IPS-18c (cell line): Measurements from ENCODE around the gene KCTD19.
A peak's percentile ranks its signal among the peaks of the same experiment; 100 is the strongest.

Experiments used
- H3K4me3 ChIP-seq: 2 replicates; pipeline ENCODE4 v1.7.0; 2013; ENCODE audit warnings: low read depth, mild to moderate bottlenecking, low read length, moderate library complexity; ENCODE audit not compliant: insufficient read depth
- H3K9me3 ChIP-seq: one replicate; pipeline ENCODE4 v1.6.1; 2013; ENCODE audit warnings: mild to moderate bottlenecking, low read length, moderate library complexity; ENCODE audit not compliant: control insufficient read depth, insufficient read depth

Gene KCTD19

DNA sequence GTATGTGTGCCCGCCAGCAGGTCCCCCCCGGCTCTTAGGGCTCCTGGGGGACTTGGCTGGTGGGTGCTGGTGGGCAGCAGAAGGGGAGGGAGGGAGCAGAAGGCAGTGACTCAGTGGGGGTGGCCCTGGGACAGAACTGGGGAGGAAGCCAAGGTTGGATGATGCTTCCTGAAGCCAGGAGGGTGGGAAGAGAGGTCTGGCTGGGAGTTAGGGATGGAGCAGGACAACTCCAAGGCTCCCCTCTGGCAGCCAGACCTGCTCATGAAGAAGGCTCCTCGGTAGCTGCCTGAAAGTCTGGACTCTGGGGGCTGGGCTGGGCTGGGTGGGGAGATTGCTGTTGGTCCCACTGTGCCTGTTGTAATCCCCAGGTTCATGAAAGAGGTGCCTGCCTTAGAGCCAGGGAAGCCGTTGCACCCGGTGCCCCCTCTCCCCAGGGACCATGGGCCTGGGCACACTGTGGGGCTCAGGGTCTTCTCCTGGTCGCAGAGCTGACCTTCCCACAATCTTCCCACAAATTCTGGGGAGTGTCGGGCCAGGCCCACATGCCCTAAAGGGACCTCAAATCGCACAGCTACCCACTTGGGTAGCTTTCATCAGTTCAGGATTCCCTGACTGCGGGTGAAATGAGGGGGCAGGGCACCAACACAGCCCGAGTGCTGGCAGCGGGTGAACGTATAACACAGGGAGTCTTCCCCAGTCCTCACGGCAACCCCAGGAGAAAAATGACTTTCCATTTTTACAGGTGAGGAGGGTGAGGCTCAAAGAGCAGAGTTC, 48.4 kb downstream of the KCTD19 start:
- Histone ChIP-seq H3K4me3 (peak overlapping the region; percentile 65), H3K9me3 (no peaks in the 10 kb centered on the region)

DNA sequence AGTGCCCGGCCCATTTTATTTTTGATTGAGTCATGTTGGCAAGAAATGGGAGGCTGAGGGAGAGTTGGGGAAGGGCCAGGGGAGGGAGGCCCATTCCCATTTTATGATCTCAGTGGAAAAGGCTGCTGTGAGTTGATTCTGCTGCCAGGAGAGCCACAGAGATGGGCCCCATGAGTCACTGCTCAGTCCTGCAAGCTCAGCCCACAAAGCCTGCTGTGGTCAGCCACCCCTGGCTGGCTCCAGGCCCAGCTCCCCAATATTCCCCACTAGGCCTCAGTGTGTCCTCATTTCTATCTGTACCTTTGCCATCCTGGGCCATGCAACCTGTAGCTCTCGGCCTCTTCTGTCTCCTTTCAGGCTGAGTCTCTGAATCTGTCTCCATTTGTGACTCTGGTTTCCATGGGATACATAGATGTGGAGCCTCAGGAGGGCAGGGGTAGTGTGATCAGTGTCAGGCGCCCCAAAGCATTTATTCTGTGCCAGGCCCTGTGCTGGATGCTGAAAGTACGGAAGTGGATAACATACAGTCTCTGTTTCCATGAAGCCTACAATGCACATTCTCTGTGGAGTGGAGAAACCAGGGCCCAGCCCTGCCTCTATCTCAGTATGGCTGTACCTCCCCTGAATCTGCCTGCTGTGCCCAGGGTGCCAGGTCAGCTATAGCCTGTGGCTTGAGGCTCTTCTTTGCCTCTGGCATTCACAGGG, 49.1 kb downstream of the KCTD19 start:
- Histone ChIP-seq H3K4me3 (no peak overlapping the region), H3K9me3 (no peaks in the 10 kb centered on the region)

DNA sequence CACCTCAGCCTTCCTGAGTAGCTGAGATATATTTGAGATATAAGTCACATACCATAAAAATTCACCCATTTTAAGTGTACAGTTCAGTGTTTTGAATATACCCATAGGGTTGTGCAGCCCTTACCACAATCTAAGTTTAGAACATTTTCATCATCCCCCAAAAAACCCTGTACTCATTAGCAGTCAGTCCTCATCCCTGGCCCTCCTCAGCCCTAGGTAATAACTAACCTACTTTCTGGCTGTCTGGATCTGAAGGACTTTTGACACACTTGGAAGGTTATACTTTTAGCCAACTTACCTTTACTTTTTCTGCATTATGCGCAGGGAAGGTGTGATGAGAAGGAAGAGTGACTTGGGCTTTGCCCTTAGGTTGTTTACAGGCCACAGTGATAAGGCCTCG, 51.2 kb downstream of the KCTD19 start:
- no peak overlapping the region for H3K4me3 ChIP-seq
- H3K9me3 ChIP-seq, result no peaks in the 10 kb centered on the region

DNA sequence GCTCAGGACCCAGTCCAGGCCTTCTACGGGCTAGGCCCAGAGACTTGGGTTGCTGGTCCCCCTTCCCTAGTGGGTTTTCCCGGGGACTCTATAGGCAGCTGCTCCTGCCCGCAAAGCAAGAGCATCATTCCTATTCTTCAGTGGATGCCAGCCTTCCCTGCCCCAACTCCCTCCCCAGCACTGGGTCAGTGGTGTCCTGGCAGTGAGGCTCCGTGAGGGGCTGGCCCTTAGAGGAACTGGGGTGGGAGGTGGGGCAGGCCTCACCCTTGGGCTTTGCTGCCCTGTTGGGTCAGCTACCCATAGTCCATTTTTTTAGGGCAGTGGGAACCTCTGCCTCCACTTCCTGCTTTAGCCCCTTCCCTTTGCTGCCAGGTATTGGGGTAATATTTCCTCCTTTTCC, 55.1 kb downstream of the KCTD19 start:
- no peaks in the 10 kb centered on the region for H3K9me3 ChIP-seq
- H3K4me3 ChIP-seq, result no peak overlapping the region

DNA sequence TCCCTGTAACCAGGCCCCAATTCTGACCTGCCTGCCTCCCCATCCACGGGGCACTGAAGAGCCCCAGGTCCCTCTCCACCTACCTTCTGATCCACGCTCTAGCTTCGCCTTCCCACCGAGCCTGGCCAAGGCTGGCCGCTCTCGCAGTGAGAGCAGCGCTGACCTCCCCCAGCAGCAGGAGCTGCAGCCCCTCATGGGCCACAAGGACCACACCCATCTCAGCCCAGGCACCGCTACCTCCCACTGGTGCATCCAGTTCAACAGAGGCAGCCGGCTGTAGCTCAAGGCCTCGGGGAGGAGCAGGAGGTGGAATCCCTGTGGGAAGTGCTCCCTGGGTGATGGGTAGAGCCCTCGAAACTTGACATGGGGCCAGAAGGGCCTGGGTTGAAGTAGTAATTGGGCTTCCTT, 55.6 kb downstream of the KCTD19 start:
- Histone ChIP-seq H3K9me3 (no peaks in the 10 kb centered on the region), H3K4me3 (no peak overlapping the region)

DNA sequence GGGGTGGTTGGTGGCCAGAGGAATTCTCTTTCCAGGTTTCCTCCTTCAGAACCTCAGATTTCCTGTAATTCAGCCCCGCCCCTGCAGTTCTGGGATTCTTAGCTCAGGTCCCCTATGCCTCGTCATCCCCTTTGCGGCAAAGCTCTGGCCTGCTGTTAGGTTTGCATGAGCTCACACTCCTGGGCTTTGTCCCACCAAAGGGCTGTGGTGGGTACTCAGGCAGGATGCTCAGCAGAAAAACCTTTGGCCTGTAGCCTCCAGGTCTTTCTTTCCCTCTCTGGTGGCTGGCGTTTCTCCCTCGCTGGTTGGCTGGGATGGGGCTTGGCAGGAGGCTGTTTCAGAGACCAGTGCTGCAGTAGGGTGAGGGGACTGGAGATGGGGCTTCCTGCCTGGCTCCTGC, 56.8 kb downstream of the KCTD19 start:
- H3K9me3 ChIP-seq, result no peaks in the 10 kb centered on the region
- no peak overlapping the region for H3K4me3 ChIP-seq

DNA sequence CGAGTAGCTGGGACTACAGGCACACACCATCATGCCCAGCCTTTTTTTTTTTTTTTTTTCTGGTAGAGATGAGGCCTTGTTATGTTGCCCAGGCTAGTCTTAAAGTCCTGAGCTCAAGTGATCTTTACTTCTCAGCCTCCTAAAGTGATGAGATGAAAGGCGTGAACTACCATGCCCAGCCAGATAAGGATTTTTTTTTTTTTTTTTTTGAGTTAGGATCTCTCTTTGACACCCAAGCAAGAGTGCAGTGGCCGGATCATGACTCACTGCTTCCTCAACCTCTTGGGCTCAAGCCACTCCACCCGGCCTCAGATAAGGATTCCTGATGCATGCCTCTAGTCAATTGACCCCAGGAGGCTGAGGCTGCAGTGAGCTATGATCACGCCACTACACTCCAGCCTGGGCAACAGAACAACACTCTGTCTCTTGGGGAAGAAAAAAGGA, 58.4 kb downstream of the KCTD19 start:
- no peaks in the 10 kb centered on the region for H3K9me3 ChIP-seq
- H3K4me3 ChIP-seq, result no peak overlapping the region

DNA sequence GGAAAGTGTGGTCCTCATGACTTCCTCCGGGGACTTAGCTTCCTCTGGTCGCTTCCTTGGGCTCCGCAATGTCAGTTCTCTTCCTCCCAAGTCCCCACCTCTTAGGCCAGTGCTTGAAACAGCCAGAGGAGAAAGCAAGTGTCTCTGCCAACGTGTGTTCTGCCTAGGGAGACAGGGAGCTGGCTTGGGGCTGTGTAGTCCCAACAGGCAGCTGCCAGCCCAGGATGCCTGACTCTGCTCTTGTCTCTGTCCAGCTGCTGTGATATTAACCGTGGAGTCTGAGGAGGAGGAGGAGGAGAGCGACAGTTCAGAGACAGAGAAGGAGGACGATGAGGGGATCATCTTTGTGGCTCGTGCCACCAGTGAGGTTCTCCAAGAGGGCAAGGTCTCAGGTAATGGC, 60.7 kb downstream of the KCTD19 start:
- no peaks in the 10 kb centered on the region for H3K9me3 ChIP-seq

DNA sequence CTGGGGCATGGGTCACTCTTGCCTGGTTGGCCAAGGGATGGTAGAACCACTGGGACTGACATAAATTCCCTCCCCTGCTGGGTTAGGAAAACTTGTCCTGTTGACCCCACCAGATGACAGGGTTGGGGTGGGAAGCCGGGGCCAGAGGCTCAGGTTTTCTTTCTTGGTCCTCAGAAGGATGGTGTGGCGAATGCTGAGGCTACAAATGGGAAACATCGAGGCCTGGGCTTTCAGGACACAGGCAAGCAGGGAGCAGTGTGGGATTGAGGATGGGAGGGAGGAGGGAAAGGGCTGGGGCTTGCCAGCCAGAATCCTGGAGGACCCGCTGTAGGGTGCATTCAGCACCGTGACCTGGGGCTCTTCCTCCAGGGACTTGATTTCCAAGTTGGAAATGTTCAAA, 61.7 kb downstream of the KCTD19 start:
- Histone ChIP-seq H3K4me3 (no peak overlapping the region), H3K9me3 (no peaks in the 10 kb centered on the region)

More for the DNA sequence above, 60.7 kb downstream of the KCTD19 start:
- H3K4me3 ChIP-seq, result no peak overlapping the region

DNA sequence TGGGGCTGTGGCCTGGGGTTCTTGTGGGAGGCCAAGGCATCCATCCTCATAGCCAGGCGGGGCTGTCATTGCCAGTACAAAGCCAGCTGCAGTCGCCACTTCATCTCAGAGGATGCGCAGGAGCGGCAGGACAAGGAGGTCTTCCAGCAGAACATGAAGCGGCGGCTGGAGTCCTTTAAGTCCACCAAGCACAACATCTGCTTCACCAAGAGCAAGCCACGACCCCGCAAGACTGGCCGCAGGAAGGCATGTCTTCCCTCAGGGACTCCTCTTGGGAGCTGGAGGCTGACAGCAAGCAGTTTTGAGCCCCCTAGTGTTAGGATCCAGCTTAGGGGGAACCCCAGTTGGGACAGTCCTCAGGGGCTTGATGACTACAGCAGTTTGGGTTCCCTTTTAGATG, 62.3 kb downstream of the KCTD19 start:
- H3K4me3 ChIP-seq, result no peak overlapping the region
- H3K9me3 ChIP-seq, result no peaks in the 10 kb centered on the region

DNA sequence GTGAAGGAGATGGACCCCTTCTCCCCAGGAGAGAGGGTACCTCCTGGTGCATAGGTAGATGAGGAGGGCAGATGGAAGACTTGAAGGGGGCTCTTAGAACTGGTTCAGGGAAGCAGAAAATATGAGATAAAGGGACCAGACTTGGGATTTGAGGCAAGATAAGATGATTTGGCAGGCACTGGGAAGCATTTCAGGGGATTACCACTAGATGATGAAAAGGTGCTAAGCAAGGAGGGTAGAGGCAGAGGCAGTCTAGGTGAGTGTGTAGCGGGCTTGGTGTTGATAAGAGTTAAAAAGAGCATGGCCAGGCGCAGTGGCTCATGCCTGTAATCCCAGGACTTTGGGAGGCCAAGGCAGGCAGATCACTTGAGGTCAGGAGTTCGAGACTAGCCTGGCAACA, 63.3 kb downstream of the KCTD19 start:
- H3K4me3 ChIP-seq, result no peak overlapping the region
- no peaks in the 10 kb centered on the region for H3K9me3 ChIP-seq

DNA sequence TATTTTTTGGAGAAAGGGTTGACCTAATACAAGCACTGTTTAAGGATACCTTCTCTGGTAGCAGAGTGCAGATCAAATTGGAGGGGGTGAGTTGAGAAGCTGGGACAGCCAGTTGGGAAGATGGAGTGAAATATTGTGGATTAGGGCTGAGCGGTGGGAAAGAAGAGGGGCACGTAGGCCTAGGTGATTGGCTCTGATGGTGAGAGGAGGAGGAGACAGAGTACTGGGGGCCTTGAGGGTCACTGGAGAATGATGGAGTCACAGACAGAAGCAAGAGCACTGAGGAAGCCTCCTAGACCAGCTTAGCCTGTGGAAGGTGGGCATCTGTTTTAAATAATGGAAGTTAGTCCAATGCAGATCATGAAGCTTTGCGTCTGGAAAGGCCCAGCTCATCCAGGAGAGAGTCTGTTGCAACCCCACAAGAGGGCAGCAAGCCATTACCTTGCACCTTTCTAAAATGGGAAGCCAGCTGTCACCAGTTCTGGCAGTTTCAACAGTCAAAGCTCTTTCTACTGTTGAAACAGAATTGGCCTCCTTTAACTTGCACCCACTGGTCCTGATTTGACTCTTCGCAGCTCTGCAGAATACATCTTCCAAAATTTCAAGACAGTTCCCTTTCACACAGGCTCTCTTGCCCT, 66.0 kb downstream of the KCTD19 start:
- no peaks in the 10 kb centered on the region for H3K9me3 ChIP-seq
- no peak overlapping the region for H3K4me3 ChIP-seq

DNA sequence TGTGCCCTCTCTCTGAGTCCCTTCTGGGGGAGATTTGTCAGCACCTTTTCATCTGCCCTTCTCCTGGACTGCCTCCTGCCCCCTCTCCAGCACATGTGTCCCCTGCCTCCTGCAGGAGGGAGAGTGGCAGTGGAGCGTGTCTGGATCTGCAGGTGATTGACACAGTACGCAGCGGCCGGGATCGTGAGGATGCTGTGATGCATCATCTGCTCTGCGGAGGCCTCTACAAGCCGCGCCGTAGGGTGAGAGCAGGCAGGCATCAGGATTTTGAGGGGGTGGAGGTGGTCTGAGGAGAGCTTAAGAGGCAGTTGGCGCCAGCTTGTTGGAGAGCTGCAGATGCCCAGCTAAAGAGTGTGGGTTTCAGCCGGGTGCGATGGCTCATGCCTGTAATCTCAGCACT, 66.8 kb downstream of the KCTD19 start:
- Histone ChIP-seq H3K4me3 (no peak overlapping the region), H3K9me3 (no peaks in the 10 kb centered on the region)

DNA sequence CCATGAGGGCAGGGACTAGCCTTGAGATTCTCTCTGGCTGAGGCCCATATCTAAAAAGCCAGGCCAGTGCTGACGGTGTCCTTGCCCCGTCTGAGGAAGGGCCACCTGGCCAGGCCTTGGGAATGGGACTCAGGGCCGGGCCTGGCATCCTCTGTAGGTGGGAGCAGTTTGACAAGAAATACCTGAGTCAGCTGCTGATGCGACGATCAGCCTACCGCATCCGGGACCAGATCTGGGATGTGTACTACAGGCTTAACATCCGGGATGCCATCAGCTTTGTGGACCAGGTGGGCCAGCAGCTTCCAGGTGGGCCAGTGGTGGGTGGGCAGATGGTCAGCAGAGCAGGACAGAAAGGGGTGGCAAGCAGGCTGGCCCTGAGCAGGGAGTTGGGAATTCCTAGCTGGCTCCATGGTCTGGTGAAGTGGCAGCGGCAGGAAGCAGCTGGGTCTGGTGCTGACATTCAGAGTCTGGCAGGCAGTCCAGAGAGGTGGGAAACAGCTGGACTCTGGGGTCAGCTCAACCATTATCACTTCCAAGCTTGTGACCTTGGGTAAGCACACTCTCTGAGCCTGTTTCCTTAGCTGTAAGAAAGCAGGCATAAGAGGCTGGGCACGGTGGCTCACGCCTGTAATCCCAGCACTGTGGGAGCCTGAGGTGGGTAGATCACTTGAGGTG, 68.2 kb downstream of the KCTD19 start:
- no peaks in the 10 kb centered on the region for H3K9me3 ChIP-seq
- H3K4me3 ChIP-seq, result no peak overlapping the region

DNA sequence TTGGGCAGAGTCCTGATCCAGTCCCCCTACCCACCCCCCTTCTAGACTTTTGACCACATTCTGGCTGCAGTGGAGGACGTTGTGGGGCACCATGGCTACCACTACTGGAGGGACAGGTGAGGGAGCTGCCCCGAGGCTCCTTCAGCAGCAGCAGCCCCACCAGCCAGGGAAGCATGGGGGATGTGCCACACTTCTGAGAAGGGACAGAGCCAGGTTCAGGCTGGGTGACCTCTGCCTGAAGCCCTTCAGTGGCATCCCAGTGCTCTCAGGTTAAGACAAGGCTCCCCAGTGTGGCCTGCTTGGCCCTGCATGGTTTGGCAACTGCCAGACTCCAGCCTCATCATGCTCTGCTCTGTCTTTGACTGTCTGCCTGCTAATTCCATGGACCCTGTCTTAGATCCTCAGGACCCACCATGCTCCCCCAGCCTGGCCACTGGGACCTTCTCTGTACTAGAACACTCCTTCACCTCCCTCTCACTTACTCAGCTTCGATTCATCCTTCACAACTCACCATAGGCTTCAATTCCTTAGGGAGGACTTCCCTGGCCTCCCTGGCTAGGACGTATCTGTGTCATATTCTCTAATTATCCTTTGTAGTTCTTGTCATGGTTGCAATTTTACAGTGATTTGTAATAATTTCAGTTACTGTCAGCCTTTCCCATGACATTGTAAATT, 68.9 kb downstream of the KCTD19 start:
- H3K4me3 ChIP-seq, result no peak overlapping the region
- no peaks in the 10 kb centered on the region for H3K9me3 ChIP-seq

DNA sequence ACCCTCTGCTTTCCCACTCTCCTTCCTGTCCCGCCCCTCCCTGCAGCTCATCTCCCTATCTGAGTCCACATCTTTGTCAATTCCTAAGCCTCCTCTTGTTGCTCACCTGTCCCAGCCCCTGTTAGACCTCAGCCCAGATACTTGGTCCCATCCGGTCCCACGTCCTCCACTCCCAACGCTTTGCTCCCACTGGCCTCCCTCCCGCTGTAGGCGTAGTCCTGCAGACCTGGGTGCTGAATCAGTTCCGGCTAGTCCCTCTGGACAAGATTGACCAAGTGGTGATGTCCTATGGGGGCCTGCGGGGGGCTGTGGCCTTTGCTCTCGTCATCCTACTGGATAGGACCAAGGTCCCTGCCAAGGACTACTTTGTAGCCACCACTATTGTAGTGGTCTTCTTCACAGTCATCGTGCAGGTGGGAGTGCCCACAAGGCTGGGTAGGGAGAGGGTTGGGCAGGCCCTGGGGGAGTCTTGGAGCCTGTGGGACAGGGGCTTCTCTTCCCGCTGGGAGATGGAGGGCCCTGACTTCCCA, 69.8 kb downstream of the KCTD19 start:
- no peaks in the 10 kb centered on the region for H3K9me3 ChIP-seq
- no peak overlapping the region for H3K4me3 ChIP-seq
